Measurements from ENCODE around the gene PHLPP1.

GRCh38 chr18:62876111-62876510 lies 160.8 kb downstream of the PHLPP1 start:
- no peak for TF ChIP-seq CTCF (IDR thresholded peaks at IDR 0.05)
- TF ChIP-seq POLR2A (IDR thresholded peaks at IDR 0.05): no peak
